Pancreas (tissue), 10 donors: ENCODE data around the gene FGFBP1. TPM values are rescaled to one million over a fixed set of nuclear protein-coding genes. Genes with fewer than 3 reads are reported as not detected.

Experiments used
- ATAC-seq, 4 donors: fragments of 200-7000 bp; cut with Tn5 transposase; one replicate each; pipeline versions ENCODE4 v1.8.0 to v1.9.1; 2020; ENCODE audit warnings: mild to moderate bottlenecking in 4 of 4, moderate library complexity in 4 of 4
- DNase-seq, 6 donors: peaks; one replicate each; pipeline ENCODE4 v3.0.0-alpha.2; 2020
- FAIRE-seq: peaks from 2 replicates; lab custom pipeline; 2012; peaks lifted over from hg19 to GRCh38; lab: Jason Lieb, UNC
- H3K27ac ChIP-seq, 4 donors: fragments of 200-600 bp; sonication (generic); 1 replicate in 3 of 4; 2 replicates in 1 of 4; pipeline versions ENCODE4 v1.5.0 to v1.8.0; 2020
- H3K27me3 ChIP-seq, 4 donors: fragments of 200-600 bp; one replicate each; pipeline ENCODE4 v1.8.0; 2021
- H3K36me3 ChIP-seq, 3 donors: fragments of 200-600 bp; sonication (generic) in 1 of 3; one replicate each; pipeline versions ENCODE4 v1.5.0 to v1.8.0; 2020 to 2021
- H3K4me1 ChIP-seq, 3 donors: fragments of 200-600 bp; one replicate each; pipeline ENCODE4 v1.8.0; 2021
- H3K4me3 ChIP-seq, 4 donors: fragments of 200-600 bp; sonication (generic) in 2 of 4; one replicate each; pipeline versions ENCODE4 v1.5.0 to v1.8.0; 2020 to 2021
- H3K9me3 ChIP-seq, 4 donors: fragments of 200-600 bp; one replicate each; pipeline ENCODE4 v1.8.0; 2021
- CTCF ChIP-seq, 4 donors: fragments of 200-600 bp; sonication (generic) in 3 of 4; IDR thresholded peaks; one replicate each; pipeline versions ENCODE4 v1.5.0 to v1.8.0; 2021; ENCODE audit warnings: antibody characterized with exemption in 4 of 4
- WGBS, 2 donors: extraction: QIAGEN DNeasy Blood & Tissue Kit; methylation state at CpG; one replicate each; pipeline ENCODE4 v1.1.7; 2013; 5-methylcytosine and 5-hydroxymethylcytosine counted together
- intact Hi-C, 3 donors: fragments of 100-400 bp; cut with DNase I; formaldehyde crosslinking; loops; one replicate each; pipeline versions ENCODE4 v1.11.1 to v1.14.2; 2022
- polyA plus RNA-seq, 2 donors: library from polyadenylated mRNA; stranded (reverse); fragments of 200-250 nt; gene quantifications; one replicate each; pipeline ENCODE4 v1.2.3, GENCODE V29; 2013
- total RNA-seq, 6 donors: library from RNA; stranded (reverse); fragmentation: NEBNext Ultra II Directional in 4 of 6; extraction: Animal tissue kit (Norgen Biotek cat#: 25700) in 4 of 6; gene quantifications; one replicate each; pipeline versions ENCODE4 v1.2.1 to v1.2.4, GENCODE V29; 2021 to 2023
- donor health status: healthy with polysubstance abuse.
- donor health status: DM: no; HTN: no; CAD: no; lungs with moderate emphysema.
- donor health status: DM: no; HTN: no; CAD: no.
- donor health status: control.
- donor health status: control.
- donor health status: Bipolar disorder and iron deficiency.
- donor health status: DM: yes; HTN: yes; CAD: no.
- donor health status: DM: no; HTN: no; CAD: no.
- donor health status: DM: no; HTN: no; CAD: no.
- donor health status: DM: yes; HTN: yes; CAD: no.

Gene FGFBP1
- total and polyA plus RNA-seq, 8 donors, result 0.09 to 0.26 (median 0.12) TPM; not detected in 3

DNA sequence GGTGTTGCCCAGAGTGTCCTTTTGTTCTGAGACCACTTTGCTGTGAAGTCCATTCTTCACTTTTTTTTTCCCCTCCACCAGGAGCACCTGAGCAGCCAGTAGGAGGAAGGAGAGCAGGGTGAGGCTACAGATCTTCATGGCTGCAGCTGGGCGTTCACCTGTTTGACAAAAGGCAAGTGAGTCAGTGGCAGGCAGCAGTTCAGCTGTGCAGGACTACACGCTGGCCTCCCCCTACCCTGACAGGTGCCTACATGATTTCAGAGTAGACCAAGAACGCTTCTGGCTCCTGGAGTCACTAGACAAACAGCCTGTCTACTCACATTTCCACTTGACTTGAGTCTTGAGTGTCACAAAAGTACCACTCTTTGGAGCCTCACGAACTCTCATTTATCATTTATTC is 2.0 kb downstream of the FGFBP1 start:
- ATAC-seq (no peak), FAIRE-seq (no peak), DNase-seq (no peak)
- H3K4me3 ChIP-seq, result no peak overlapping the region
- no peak for TF ChIP-seq CTCF (IDR thresholded peaks at IDR 0.05)
- intact Hi-C loops, result no loop called here
- H3K4me1 ChIP-seq, result no peaks in the 10 kb centered on the region
- no peaks in the 10 kb centered on the region for H3K9me3 ChIP-seq
- H3K27ac ChIP-seq, result no peak overlapping the region
- WGBS, 2 donors, result 37 to 59% methylated on average over 4 of the region's 4 CpGs
- H3K36me3 ChIP-seq, result no peaks in the 10 kb centered on the region
- no peaks in the 10 kb centered on the region for H3K27me3 ChIP-seq

GRCh38 chr4:15935504-15936402 is 2.8 kb downstream of the FGFBP1 start:
- no peak for FAIRE-seq

DNA sequence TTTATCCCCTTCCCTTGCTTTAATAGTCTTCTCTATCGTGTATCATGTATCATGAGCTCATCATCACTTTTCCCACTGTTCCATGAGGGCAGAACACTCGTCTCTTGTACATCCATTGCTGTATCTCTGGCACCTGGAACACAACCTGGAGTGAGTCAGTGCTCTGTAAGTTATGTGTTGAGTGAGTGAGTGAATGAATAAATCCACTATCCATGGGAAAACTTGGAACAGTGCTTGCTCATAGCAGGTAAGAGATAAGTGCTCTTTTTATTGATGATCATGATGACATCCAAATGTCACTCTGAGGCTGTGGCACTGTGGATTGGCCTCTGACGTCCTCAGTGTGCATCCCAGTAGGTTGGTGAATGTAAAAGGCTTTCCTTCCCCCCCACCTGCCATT is 4.3 kb downstream of the FGFBP1 start:
- no peaks in the 10 kb centered on the region for H3K9me3 ChIP-seq
- H3K27ac ChIP-seq, result no peak overlapping the region
- H3K4me3 ChIP-seq, result no peak overlapping the region
- H3K4me1 ChIP-seq, result no peaks in the 10 kb centered on the region
- H3K27me3 ChIP-seq, result no peaks in the 10 kb centered on the region
- WGBS, 2 donors, result 45 to 50% methylated on average over 3 of the region's 3 CpGs
- no peaks in the 10 kb centered on the region for H3K36me3 ChIP-seq
- ATAC-seq (no peak), DNase-seq (no peak), FAIRE-seq (no peak)
- no peak for TF ChIP-seq CTCF (IDR thresholded peaks at IDR 0.05)
- intact Hi-C loops, result no loop called here

More at GRCh38 chr4:15935504-15936402, 2.8 kb downstream of the FGFBP1 start:
- Histone ChIP-seq H3K4me3 (no peak overlapping the region), H3K27me3 (no peaks in the 10 kb centered on the region), H3K9me3 (no peaks in the 10 kb centered on the region), H3K36me3 (no peaks in the 10 kb centered on the region), H3K4me1 (no peaks in the 10 kb centered on the region), H3K27ac (no peak overlapping the region)
- TF ChIP-seq CTCF (IDR thresholded peaks at IDR 0.05), result no peak
- no peak for DNase-seq
- no peak for ATAC-seq
- WGBS, 2 donors, result 69 to 76% methylated on average over 10 of the region's 10 CpGs
- intact Hi-C loops, result no loop called here

GRCh38 chr4:15931451-15932210 is 6.9 kb downstream of the FGFBP1 start:
- H3K9me3 ChIP-seq, result no peaks in the 10 kb centered on the region
- no peak for DNase-seq
- no peaks in the 10 kb centered on the region for H3K36me3 ChIP-seq
- H3K27ac ChIP-seq, result no peak overlapping the region
- 77 to 87% methylated on average over 5 of the region's 5 CpGs for WGBS, 2 donors
- FAIRE-seq, result no peak
- no peak for ATAC-seq
- no peaks in the 10 kb centered on the region for H3K27me3 ChIP-seq
- intact Hi-C loops, result no loop called here
- H3K4me3 ChIP-seq, result no peak overlapping the region
- H3K4me1 ChIP-seq, result no peaks in the 10 kb centered on the region
- TF ChIP-seq CTCF (IDR thresholded peaks at IDR 0.05), result no peak
